Epidermal melanocyte (primary cell): ENCODE data around the gene ACSF2.

Experiments used
- DNase-seq: peaks from one replicate; pipeline ENCODE4 v3.0.0; 2011; ENCODE audit warnings: low spot score; ENCODE audit not compliant: insufficient read length

Gene ACSF2

DNA sequence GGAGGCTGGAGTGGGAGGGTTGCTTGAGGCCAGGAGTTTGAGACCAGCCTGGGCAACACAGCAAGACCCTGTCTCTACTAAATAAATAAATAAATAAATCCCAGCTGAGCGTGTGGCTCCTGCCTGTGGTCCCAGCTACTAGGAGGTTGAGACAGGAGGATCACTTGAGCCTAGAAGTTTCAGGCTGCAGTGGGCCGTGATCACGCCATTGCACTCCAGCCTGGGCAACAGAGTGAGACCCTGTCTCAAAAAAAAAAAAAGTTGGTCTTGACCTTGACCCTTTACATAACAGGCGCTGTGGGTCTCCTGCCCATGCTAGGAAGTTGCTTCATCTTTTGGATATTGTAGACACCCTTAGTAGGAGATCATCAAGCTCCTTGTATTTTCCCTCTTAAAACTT lies 11.4 kb downstream of the ACSF2 start:
- DNase-seq, result no peak

DNA sequence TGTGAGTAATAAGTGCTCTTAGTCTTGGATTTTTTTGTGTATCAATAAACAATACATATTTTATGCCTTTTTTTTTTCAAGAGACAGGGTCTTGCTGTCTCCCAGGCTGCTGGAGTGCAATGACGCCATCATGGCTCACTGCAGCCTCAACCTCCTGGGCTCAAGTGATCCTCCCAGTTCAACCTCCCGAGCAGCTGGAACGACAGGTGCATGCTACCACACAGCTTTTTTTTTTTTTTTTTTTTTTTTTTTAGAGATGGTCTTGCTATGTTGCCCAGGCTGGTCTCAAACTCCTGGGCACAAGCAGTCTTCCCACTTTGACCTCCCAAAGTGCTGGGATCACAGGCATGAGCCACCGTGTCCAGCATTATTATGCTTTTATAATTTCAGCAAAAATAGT lies 13.0 kb downstream of the ACSF2 start:
- DNase-seq, result no peak

DNA sequence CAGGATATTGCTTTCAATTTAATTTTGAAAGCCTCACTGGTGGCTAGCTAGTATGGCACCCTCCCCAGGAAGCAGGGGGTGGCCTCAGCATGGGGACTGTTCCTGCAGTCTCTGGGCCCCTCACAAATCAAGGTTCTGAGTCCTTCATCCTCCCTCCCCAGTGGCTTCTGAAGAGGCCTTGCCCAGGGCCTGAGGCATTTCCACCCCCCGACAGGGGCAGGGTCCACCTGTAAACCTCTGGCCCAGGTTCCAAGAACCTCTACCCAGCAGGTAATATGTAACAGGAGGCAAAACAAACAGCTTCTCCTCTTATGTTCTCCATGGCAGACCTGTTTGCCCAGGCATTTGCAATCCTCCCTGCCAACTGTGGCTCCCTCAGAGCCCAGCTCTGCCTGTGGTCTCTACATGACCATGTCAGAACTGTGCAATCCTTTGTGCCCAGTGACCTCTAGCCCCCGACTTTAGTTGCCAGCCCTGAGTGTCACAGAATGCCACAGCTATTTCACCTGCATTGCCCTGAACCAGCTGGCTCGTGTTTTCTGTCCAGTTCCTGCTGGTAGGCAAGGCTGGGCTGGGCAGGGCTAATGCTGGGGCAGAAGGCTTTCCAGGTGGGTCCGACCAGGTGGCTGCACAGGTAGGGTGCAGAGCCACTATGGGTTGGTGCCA lies 14.3 kb downstream of the ACSF2 start:
- no peak for DNase-seq

DNA sequence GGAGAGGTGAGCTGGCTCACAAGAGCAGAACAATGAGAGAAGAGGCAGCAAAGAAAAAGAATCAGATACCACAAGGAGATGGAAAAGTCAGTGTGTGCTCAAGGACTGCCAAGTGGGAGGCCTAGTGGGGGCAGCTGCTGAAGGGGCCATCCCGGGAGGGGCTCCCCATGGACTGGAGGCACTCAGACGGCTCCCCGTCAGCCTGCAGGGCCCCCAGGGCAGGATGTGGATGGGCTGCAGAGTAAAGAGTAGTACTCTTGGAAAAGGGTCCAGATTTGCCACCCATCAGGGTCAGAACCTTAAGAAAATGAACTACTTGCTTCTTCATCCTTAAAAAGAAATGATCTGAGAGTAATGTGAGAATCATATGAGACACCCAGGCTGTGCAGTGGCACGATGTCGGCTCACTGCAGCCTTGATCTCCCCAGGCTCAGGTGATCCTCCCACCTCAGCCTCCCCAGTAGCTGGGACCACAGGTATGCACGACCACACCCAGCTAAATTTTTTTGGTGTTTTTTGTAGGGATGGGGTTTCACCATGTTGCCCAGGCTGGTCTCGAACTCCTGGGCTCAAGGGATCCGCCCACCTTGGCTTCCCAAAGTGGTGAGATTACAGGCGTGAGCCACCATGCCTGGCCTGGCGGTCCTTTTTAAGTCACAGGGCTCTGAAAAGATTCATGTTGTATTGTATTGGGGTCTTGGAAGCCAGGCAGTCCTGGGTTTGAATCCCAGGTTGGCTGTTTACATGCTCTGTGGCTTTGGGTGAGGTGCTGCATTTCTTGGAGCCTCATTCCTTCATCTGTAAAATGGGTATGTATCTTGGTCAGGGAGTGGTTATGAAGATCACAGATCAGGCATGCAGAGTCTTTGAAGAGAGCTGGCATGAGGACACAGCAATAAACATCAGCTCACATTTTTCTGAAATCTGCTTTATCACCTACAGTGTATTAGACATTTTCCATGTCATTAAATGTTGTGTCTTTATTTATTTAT lies 15.1 kb downstream of the ACSF2 start:
- DNase-seq, result no peak

DNA sequence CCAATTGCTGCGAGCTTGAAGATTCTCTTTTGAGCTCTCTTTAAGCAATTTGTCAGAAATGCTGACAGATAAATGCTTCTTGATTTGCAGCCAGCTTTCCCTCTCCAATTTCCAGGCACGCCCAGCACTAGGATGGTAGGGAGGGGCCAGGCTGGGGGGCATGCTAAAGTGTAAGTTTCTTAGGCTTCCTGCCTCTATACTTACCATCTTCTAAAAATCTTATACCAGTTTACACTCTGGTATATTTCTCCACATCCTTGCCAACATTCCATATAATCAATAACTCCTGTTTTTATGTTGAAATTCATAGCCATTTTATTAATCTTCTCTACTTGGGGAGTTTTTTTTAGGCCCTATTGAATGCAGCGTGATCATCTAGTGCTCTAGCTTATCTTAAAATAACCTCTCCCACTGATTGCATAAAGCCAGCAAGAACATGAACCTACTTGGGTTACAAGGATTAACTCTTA lies 17.5 kb downstream of the ACSF2 start:
- DNase-seq, result no peak

DNA sequence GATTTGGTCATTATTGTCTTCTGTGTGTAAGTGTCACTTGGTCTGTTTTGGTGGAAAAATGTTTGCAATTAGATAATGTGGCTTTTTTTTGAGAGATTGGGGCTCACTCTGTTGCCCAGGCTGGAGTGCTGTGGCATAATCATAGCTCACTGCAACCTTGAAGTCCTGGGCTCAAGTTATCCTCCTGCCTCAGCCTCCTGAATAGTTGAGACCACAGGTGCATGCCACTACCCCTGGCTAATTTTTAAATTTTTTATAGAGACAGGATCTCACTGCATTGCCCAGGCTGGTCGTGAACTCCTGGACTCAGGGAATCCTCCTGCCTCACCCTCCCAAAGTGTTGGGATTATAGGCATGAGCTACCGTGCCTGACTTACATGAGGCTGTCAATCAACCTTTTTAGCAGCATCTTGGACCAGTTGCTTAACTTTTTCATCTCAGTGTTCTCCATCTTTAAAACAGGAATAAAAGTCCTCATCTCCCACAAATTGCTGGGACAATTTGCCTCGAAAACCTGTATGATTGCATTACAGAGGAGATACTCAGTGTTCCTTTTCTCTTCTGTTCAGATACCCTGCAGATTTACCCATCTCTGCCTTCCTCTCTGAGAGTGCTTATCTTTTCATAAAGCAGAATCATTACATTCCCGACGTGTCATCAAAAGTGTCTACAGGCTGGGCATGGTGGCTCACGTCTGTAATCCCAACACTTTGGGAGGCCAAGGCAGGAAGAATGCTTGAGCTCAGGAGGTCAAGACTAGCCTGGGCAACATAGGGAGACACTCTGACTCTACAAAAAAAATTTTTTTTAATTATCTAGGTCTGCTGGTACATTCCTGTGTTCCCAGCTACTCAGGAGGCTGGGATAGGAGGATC lies 19.1 kb downstream of the ACSF2 start:
- no peak for DNase-seq

DNA sequence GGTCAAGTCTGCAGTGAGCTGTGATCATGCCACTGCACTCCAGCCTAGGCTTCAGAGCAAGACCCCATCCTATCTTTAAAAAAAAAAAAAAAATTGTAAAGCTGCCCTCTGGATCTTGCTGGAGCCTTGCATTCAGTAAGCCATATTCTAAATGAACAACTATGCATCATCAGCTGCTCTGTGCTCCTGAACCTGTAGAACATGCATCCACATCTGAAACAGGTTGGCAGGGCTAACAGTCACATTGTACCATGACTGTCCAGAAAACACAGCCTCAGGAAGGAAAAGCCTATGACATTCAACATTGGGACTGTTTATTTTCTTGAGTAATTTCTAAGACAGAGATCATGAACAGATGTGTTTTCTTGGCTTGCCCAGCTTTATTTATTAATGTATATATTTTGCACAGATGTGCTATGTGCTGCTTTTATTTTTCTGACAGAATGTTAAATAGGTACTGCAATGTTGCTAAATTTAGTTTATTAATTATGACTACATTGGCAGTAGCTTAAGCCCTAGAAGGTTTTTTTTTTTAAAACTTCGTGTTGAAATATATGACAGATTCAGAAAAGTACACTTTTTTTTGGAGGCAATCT lies 19.8 kb downstream of the ACSF2 start:
- DNase-seq, result no peak

DNA sequence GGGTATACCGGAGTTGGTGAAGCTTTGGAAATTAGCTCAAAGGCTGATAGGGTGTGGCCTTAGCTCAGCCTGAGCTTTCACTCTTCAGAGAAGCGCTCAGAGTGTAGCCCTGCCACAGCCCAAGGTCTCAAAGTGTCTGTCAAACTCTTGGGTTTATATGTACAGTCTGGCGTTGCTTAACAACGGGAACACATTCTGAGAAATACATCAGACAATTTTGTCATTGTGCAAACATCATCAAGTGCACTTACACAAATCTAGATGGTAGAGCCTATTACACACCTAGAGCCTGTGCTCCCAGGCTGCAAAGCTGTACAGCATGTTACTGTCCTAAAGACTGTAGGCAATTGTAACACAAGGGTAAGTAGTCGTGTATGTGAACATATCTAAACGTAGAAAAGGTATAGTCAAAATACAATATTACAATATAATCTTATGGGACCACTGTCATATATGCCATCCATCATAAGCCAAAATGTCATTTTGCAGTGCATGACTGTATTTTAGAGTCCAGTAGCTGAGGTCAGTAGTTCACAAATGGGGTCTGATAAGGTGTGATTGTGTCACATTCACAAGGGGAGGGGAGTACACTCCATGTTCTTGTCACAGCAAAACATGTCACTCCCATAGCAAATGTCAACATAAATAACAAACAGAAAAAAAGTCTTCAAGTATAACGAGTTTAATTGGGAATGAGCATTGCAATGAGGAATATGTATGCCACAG lies 22.0 kb downstream of the ACSF2 start:
- no peak for DNase-seq

DNA sequence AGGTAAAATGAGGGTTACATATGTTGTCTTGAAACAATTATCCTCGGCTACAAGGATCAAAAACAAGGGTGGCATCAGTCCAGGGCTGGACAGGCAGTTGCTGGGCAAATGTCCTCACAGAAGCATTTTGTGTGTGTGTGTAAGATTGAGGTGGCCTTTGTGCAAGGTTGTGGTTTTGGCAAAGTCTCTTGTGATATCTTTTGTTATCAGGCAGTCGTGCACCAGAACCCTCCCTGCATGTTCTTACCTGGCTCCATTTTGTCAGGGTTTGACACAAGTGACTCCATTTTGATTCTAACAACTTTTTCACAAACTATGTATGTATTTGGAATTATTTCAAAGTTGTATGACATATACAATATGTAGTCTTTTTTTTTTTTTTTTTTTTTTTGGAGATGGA lies 22.6 kb downstream of the ACSF2 start:
- no peak for DNase-seq

DNA sequence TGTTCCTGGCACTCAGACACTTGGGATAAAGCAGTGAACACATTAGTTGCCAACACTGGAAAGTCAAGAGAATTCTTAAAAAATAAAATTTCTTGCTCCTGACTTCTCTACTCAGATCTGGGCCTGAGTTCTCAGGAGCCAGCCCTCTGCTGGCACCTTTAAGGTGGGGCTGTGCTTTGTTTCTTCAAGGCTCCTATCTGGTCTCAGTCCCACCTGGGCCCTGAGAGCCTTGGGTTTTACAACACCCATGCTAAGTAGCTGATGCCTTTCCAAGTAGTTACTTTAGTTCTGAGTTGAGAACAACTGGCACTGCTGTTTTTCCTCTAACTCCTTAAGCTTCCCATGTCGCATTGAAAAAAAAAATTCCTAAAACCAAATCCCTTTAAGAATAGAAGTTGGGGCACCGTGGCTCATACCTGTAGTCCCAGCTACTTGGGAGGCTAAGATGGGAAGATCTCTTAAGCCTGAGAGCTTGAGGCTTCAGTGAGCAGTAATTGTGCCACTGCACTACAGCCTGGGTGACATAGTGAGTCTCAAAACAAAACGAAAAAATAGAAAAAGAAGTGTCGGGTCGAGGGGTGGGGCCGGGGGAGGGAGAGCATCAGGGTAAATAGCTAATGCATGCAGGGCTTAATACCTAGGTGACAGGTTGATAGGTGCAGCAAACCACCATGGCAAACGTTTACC lies 26.1 kb downstream of the ACSF2 start:
- no peak for DNase-seq

DNA sequence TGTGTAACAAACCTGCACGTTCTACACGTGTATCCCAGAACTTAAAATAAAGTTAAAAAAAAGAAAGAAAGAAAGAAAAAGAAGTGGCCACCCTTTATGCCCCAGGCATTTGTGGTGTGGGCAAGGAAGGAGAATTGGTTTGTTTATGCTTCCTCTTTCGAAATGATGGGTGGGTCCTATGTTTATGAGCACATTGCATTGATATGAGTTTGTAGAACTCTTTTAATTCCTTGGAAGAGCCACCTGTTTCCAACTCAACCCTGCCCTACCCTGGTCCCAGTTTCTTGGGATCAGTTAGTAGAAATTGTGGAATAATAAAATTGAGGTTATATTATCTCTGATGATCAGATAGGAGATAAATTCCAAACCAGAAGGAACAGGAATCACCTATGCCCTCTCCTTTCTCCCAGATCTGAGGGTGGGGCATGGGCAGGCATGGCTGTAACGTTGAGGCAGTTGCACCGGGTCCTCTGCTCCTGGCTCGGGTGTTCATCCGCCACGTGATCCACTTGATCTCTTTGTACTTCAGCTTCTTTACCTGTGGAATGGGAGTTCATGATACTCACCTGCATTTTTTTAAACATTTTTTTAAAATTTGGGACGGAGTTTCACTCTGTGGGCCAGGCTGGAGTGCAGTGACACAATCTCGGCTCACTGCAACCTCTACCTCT lies 26.7 kb downstream of the ACSF2 start:
- no peak for DNase-seq

DNA sequence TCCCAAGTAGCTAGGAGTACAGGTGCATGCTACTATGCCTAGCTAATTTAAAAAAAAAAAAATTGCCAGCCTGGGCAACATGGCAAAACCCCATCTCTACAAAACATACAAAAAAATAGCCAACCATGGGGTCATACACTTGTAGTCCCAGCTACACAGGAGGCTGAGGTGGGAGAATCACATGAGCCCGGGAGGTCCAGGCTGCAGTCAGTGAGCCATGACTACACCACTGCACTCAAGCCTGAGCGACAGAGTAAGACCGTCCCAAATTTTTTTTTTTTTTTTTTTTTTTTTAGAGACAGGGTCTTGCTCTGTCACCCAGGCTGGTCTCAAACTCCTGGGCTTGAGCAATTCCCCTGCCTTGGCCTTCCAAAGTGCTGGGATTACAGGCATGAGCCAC lies 27.9 kb downstream of the ACSF2 start:
- DNase-seq, result no peak

DNA sequence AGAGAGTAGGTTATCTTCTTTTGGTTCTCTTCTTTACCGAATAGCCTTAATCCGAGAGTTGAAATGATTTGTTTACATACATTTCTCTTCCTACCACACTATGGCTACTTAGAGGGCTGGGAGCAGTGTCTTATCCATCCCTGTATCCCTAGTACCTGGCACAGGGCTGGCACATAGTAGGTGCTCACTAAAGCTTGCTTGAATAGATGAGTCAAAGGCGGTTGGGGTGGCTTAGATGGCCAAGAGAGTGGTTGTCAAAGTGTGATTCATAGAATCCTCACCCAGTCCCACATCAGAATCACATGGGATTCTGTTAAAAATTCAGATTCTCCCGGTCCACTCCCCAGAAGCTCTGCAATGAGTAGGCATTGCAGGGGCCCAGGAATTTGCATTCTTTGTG lies 31.6 kb downstream of the ACSF2 start:
- no peak for DNase-seq

DNA sequence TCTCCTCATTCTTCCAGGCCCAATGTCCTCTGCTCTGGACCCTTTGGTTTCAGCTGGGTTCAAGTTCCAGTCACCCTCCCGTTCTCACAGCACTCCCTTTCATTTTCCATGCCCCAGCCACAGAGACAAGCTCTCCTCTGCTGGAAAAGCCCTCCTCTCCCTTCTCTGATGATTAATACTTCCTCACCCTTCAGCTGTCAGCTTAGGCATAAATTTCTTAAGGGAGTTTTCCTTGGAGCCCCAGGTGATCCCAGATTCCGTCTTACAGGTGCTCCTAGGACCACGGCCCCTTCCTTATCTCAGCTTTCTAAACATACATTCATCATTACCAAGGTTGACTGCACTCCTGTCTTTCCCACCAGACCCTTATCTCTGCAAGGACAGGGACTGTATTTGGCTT lies 32.3 kb downstream of the ACSF2 start:
- no peak for DNase-seq

DNA sequence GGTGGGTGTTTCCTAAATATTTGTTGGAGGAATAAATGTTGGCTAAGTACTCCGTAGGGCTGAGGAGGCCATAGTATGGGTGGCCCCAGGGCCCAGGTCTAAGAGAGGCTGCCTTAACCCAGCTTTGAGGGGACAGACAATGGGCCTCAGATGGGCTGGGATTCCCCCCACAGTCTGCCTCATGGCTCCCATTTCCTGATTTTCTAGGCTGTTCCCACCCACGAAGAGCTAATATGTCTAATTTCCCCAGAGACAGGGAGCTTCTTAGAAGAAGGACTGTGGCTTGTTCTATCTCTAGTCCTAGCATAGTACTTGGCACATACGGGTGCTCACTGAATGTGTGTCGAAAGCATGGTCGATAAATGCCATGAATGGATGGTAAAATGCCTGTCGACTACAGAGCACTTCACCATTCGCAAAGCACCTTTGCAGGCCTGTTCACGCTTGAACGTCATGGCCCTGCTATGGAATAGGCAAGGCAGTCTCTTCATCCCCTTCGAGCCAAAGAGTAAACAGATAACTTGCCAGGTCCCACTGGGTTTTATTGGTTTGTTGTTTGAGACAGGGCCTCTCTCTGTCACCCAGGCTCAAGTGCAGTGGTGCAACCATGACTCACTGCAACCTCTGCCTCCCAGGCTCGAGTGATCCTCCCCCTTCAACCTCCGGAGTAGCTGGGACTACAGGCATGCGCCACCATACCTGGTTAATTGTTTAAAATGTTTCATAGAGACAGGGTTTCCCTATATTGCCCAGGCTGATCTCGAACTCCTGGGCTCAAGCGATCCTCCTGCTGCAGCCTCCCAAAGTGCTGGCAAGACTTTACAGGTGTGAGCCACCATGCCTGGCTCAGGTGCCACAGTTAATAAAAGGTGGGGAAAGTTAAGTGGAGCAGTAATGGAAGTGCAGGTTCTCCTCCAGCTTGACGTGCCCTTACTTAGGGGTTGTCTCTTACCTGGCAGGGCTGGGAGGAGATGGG lies 33.0 kb downstream of the ACSF2 start:
- no peak for DNase-seq

DNA sequence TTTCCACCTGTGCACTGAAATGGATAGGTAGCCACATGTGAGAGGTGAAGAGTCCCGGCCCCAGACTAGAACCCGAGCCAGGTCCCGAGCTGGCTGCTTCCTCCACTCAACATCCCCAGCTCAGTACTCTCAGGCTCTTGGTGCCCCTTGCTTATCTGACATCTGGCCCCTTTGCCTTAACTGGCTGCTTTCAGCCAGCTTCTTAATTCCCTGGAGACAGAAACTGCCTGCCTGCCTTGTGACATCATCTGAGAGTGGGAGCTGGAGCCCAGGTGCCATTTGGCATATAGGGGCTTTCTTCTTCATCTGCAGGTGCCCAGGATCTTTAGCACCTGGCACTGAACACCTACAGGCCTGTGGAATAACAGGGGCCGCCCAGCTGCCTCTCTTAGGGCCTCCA lies 33.7 kb downstream of the ACSF2 start:
- DNase-seq, result no peak

DNA sequence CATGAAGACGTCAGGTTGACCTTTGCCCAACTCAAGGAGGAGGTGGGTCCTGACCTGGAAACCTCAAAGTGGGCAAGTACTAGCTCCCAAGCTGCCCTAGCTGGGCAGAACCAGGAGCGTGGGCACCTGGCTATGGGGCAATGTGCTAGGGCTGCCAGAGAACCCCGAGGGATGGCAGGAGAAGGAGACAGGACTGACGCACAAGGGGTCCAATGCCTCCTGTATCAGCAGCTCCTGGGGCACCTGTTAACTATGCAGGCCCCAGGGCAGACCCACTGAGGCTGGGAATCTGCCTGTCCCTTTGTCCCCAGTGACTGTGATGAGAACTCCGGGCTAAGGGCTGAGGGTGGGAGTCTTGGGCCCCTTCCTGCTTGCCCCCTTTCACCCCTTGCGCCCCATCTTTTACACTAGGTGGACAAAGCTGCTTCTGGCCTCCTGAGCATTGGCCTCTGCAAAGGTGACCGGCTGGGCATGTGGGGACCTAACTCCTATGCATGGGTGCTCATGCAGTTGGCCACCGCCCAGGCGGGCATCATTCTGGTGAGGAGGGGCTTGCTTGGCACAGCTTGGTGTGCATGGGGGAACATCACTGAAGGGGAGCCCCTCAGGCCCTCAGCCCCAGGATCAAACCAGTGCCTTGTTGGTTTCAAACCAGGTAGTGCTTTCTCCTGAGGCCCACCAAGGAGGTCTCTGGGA lies 35.0 kb downstream of the ACSF2 start:
- no peak for DNase-seq
